GM21737 (cell line): ENCODE measurements around the gene CNTN3.

Source experiments
- ATAC-seq: cut with Tn5 transposase; IDR thresholded peaks from one replicate; pipeline ENCODE4 v1.9.1; 2021; ENCODE audit warnings: mild to moderate bottlenecking, moderate library complexity; ENCODE audit not compliant: unreplicated experiment

Gene CNTN3

DNA sequence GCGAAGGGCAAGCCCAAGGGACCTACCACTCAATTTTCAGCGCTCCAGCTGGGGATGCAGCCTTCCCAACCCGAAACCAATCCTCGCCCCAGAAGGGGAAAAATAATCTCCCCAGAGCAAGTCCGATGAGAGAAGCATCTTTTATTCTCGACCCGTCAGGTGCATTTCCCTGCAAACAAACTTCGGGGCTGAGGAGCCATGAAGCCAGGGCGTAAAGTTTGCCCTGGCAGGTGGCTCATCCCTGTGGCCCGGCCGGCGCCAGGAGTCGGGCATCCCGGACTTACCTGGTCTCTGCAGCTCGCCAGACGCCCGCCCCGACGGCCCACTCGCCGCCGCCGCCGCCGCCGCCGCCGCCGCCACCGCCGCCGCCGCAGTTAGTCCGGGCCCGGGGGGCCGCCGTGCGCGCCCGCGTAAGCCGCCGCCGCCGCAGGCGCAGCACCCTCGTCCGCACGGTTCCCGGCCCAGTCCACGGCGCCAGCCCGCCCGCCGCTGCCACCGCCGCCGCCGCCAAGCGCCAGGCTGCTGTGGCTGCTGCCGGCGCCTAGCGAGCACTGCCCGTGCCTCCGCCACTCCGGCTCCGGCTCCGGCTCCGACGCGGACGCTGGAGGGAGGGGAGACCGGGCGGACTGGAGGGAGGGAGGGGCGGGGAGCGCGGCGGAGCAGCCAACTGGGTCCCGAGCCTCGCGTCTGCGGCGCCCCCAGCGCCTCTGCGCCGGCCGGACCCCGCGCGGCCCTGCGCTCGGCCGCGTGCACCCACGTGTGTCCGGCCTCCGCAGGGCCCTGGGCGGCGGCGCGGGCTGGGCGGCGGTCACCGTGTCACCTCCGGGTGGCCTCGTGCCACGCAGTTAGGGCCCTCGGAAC lies at the start of gene CNTN3:
TSS of gene CNTN3 (minus strand) at position 553 of the 861 bp plus-strand sequence. CDS start 93,547 bp downstream, outside the sequence.
- no peak for ATAC-seq

DNA sequence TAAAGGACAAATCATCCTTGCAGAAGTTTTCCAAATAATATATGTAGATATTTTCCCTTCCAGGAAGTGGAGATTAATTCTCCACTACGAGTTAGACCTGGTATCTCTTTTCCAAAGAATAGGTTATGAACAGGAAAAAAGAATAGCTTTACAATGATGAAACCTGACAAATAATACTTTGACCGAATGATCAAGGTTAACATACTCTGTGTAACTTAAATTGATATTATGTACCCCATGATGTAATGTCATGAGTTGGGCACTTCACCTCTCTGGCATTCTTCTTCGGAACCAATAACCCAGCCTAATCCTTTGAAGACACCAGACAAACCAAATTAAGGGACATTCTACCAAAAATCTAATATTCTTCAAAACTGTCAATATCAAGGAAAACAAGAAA lies 48.7 kb upstream of the CNTN3 start:
- no peak for ATAC-seq

DNA sequence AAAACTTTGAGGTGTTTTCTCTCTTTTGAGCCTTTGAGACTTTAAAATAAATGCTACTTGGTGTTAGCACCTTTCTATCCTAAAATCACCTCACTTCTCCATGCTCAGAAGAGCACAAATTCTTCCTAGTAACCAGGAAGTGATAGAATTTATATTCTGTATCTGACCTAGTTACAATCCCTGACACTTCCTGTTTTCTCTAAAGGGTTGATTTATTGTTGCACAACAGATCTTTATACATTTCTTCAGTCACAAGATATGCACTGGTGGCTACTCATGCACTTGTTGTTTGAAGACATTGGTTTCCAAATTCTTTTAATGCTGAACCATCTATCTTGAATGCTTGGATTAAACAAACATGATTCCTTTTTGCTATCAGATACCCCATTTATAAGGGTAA lies 47.2 kb upstream of the CNTN3 start:
- no peak for ATAC-seq

DNA sequence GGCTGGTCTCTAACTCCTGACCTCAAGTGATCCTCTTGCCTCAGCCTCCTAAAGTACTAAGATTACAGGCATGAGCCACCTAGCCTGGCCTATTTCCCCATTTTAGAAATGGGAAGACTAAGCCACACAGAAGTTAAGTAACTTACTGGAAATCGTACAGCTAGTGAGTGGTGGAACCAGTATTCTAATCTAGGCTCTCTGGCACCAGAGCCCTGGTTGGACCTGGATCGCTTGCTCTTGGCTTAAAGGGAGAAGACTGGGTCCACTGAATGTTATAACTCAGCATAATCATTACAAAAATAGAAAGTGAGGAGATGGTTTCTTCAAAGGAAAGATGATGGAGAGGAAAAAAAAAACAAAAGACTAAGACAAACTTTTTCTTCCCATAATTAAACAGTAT lies 37.4 kb upstream of the CNTN3 start:
- no peak for ATAC-seq

DNA sequence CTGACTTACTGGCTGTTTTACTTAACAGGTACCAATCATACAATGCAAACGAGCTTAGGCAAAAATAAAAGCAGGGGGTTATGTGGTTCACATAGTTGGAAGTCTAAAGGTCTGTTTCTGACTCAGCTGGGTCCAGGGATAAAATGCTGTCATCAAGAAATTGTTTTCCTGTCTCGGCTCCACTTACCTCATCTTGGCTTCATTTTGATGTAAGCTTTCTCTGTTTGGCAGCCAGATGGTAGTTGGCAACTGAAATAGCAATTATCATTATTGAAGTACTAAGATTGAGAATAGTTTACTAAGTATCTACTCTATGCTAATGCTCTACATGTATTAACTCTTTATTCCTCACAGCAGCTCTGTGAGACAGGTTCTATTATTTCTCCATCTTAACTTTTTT lies 36.8 kb upstream of the CNTN3 start:
- ATAC-seq, result no peak

DNA sequence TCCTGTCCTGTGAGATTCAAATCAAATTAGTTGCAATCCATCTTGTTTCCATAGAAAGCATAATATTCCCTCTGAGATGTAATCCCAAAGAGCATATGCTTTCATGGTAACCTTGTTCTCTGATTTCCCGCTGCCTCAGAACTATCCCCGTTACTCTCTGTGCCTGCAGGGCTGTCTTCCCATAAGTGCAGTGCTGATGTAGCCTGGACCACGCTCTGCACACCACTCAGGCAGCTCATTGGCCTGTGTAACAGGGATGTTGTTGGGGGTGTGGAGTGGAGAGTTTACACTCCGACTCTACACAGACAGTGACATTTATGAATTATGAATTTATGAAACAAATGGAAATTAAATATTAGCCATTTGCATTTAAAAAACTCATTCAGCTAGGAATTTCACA lies 33.6 kb upstream of the CNTN3 start:
- ATAC-seq, result no peak

DNA sequence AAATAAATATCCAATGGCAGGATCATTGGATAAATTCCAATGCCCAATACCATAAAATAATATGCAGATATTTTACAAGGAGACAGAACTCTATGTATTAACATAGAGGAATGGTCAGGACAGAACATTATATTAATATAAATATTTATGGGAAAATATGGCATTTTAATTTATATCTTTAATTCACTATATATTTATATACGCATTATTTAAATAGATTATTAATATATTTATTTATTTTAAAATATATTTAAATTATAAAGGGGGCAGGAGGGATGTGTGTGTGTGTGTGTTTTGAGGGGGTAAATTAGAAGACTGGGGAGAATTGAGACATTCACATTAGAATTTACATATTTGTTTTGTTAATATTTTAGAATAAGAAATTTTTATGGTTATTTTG lies 31.6 kb upstream of the CNTN3 start:
- ATAC-seq, result no peak

DNA sequence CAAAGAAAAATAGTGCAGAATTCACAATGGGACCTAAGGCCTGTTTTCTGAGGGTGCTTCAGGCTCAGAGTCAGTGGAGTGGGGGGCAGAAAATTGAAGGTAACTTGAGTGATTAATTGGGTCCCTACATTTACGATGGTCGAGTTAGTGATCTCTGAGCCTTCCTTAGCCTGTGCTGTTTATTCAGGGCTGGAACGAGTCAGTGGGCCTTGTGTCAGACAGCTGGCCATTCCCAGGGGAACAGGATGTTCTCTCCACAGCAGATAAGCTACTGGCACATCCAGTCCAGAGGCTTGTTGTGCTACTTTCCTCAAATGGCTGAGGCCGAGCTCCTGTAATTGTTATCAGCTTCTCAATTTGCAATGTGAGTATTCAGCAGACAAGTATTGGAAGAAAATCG lies 29.2 kb upstream of the CNTN3 start:
- ATAC-seq, result no peak

DNA sequence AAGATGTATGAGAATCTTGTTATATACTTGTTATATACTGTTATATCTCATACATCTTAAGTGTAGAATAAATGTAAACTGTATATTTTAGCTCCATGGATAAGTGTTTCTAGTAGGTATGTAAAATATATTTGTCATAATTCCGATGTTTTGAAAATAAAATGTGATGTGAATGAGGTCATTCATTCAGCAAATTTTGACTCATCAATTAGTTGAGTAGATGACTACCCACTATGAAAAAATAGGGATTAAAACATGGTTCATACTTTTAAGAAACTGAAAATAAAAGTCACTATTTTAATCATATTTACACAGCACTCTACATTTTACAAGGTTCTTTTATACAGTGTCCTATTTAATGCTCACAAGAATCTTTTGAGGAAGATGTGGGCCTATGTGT lies 28.4 kb upstream of the CNTN3 start:
- ATAC-seq, result no peak

DNA sequence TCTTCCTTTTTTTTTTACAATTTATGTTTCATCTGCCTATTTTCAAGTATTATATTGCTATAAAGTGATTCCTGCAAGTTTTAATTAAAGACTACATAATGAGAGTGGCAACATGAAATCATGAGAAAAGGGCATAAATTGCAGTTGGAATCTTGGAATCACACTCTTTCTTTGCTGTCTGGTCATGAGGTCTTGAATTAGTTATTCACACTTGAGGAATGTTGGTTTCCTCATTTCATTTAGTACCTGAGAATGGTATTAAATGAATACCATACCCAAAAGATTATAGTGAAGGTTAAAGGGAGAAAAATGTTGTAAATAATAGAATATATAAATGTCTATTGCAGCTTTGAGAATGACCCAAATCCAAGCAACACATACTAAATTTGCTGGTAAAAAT lies 25.8 kb upstream of the CNTN3 start:
- ATAC-seq, result no peak

DNA sequence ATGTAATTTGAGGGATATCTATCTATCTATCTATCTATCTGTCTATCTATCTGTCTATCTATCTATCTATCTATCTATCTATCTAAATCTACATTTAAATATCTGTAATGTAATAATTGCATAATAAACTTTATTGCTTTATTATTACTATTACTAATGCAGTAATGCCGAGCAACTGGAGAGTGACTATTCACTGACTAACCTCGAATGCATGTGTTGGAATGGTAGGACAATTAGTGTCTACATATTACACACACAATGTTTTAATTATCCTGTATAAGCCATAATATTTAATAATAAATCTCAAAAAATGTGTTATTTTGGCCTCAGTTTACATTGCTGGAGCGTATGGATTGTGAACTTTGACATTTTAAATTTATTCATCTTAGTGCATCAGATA lies 25.2 kb upstream of the CNTN3 start:
- no peak for ATAC-seq

DNA sequence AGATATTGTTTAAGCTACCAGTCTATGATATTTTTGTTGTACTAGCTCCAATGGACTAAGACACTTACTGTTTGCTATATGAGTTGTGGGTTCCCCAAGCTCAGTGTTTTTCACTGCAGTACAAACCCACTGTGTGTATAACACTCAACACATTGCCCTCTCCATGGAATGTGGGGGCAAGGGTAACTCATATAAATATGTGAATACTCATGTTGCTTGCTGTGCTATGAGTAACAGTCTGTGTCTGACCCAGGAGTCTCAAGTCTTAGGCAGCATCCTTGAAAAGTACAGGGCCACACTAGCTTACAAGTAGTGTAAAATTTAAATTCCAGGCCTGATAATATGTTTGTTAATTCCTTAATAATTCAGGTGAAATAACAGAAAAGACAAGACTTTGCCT lies 22.5 kb upstream of the CNTN3 start:
- no peak for ATAC-seq

DNA sequence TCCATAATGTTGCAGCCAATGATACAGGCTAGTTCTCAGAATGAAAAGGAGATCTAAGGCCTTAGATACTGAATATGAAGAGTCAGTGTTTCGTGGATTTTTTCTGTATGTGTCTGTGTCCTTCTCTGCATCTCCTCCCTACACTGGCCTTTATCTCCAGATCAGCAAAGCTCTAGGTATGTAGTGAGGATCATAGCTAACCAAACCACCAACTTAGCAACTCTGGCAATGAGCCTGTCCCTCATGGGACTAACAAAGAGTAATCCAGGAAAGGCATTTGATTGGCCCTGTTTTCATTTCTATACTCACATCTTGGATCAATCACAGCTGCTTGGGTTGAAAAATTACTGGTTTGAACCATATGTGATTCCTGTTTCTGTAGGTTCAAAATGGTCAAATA lies 18.6 kb upstream of the CNTN3 start:
- no peak for ATAC-seq

DNA sequence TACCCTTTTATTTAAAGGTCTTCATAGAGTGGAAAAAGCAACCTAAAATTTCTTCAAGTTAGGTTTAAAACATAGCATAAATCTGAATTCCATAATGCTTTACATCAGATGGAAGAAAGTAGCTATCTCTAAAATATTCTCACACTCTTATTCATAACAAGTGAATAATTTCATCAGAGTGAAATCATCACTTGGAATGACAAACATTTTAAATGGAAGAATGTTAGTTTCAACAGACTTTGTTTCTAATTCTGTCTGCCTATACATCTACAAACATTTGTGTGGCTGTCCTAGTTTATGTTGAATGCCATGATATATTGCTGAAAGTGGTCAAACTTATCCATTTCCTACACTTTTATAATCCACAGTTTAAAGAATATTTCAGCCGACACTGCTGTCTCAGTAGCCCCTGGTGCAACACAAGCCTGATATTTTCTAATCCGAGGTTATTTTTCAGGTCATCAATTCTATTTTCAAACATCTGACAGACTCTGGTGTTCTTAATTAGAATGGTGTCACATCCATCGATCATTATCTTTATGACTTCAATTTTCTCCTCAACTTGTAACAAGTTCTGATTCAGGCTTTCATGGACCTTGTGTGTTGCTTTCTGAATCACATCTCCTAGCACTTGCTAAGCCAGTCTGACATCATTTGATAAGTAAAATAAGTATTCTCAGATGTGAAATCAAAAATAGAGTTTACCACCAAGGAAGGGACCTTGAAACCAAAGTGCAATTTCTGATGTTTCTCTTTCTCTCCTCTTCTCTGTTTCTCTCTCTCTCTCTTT lies 17.1 kb upstream of the CNTN3 start:
- no peak for ATAC-seq

DNA sequence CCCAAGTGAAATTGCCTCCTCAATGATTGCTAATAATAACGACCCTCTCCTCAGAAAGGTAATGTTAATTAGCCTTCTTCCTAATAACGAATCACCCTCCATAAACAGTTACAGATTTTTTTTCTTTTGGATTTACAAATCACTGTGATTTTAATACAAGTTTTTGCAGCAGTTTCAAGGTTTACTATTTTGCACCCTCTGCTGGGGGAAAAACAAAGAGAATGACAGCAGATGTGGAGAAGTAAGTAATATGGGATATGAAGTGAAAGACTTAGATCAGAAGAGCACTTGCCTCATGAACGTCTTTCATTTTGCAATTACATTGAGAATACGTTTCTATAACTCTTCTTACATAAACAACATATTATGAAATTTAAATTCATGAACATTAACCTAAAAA lies 16.1 kb upstream of the CNTN3 start:
- ATAC-seq, result no peak

DNA sequence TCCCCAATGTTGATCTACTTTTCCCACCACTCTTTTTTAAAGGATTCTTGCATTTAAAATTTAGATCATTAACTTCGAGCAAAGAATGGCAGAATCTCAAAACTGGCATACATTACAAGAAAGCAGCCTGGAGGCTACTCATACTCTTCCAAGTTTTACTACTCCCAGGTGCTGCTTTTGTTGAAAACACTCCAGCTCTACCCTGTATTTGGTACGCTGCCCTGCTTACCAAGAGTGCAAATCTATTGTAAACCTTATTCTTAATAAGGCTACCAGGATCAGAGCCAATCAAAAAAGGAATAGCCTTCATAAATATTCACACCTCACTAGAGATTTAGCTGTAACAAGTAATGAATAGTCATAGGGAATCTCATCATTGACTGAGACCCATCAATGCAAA lies 11.6 kb upstream of the CNTN3 start:
- ATAC-seq, result no peak

DNA sequence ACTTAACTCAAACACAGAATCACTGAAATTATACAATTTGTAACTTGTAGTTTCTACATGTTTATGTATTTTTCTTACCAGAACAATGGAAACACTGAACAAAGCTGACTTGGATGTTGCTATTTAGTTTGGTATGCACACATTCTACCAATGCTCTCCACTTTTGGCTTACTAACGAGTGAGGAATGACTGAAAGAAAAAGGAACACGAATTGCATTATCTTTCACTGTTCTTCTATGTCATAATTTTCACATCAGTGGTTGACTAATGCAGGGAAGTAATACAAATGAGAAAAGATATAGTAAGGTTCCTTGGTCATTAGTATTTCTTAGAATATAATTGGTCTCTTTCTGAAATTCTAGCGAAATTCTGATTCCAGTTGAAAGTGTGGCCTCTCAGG lies 9.8 kb upstream of the CNTN3 start:
- ATAC-seq, result no peak

DNA sequence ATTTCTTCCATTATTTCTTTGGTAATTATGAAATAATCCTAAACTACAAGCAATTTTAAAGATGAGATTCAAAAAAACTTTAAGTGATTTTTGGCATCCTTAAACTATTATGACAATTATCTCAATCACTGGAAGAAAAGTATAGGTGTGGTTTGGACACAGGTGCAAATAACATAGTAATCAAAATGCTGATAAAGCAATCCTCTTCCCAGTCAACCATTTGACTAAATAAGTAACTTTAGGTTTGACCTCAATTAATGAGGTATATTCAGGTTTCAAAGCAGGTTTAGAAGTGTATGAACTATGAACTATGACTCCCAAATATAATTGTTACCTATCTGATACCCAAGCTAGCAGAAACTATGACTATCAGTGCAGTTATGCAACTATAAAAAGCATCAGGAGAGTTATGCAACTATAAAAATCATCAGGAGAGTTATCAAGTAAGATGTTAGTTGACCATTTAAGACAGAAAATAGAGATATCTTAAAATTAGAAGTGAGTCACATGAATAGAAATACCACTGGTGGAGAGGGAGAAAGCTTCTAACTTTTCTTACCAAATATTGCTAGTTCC lies 8.9 kb upstream of the CNTN3 start:
- ATAC-seq, result no peak

DNA sequence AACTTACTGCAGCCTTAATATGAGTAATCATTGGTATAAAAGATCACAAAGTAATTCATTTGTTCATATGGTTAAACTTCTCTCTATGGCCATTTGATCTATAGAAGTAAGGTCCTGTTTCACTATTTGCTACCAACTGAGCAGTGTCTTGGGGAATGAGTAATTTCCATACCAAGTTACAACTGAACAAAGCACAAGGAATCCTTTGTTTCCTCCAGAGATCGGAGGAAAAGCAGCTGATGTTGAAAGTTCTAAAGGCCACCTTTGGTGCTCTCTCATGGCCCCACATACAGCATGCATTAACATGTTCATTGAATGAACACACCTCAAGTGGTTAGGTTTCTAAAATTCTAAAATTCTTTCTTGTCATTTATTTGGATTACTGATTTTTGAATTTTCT lies 7.1 kb upstream of the CNTN3 start:
- no peak for ATAC-seq

DNA sequence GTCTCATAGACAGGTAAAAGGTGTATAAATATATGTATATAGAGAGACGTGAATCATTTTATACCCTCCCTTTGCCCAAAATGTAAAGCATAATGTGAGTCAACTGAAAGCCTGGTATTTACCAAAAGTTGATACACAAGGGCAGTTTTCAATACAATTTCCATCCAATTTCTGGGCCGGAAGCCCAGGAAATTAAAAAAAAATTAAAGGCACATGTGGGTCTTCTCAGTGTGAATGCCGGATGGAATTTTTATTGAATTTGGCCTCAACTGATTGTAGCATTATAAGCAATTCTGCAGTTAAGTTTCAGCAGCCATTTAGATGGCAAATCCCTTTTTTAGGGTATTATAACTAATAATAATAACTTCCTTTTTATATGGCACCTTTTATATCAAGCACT lies 3.3 kb upstream of the CNTN3 start:
- ATAC-seq, result no peak

DNA sequence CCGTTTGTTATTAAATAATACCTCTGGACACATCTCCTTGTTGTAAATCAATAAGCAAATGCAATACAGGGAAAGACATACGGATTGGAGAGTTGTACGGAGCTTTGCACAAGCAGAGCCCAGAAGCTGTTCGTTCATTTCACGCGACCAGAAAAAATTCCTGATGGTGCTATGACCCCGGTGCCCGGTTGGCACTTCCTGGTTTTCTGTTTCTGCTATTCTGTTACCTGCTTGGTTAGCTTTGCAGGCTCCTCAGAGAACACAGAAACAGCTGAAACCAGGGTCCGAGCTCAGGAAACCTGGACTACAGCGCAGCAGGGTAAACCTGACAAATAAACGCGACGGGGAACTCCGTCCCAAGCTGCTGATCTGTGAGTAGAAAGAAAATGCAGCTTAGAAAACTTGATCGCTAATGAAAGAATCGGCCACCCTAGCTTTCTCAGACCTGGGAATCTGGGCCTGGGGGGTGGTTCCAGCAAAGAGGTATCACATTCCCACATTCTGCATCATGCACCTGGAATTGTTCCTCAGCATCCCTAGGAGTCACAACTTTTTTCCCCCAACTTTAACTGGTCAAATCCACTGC lies 845 bp downstream of the CNTN3 start:
- no peak for ATAC-seq

DNA sequence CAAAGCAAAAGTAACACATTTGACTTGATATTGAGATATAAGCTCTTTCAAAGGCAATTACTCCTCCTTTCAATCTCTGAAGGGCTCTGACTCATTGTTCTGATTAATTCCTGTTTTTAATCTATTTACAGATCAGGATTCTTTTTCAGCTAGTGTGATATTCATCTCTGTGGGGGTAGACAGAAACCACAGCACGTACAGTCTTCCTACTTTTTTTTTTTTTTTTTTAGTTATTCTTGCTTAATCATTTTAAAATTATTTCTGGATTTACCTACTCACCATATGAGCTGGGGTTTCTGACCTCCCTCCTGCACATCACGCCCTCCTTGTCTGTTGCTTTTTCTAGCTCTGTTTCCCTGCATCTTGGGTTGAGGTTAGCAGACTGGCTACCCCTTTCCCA lies 1.4 kb downstream of the CNTN3 start:
- ATAC-seq, result no peak
